Measurements from ENCODE around the gene CHRM5.

Gene CHRM5, protein sequence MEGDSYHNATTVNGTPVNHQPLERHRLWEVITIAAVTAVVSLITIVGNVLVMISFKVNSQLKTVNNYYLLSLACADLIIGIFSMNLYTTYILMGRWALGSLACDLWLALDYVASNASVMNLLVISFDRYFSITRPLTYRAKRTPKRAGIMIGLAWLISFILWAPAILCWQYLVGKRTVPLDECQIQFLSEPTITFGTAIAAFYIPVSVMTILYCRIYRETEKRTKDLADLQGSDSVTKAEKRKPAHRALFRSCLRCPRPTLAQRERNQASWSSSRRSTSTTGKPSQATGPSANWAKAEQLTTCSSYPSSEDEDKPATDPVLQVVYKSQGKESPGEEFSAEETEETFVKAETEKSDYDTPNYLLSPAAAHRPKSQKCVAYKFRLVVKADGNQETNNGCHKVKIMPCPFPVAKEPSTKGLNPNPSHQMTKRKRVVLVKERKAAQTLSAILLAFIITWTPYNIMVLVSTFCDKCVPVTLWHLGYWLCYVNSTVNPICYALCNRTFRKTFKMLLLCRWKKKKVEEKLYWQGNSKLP

GRCh38 chr15:33968224-33968623, at the start of gene CHRM5:
CHRM5 (plus strand) TSS chr15:33968497; CDS start chr15:34062718, 94,221 bp downstream.
- DNase-seq, result no peak

- DNase-seq, result no peak
Observed at GRCh38 chr15:33923446-33923845, 44.9 kb upstream of the CHRM5 start.

DNA sequence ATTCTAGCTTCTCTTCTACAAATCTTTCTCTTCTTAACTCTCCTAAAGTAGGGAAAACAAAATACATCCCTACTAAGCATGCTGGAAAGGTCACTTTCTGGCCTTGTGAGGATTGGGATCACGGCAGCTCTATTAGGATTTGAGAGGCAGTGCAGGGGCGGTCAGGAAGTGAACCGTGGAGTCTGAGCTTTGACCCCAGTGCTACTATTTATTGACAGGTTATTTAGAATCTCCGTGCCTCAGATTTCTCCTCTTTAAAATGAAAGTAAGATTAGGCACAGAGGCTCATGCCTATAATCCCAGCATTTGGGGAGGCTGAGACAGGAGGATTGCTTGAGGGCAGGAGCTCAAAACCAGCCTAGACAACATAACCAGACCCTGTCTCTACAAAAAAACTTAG, 42.0 kb upstream of the CHRM5 start:
- DNase-seq, result no peak

DNA sequence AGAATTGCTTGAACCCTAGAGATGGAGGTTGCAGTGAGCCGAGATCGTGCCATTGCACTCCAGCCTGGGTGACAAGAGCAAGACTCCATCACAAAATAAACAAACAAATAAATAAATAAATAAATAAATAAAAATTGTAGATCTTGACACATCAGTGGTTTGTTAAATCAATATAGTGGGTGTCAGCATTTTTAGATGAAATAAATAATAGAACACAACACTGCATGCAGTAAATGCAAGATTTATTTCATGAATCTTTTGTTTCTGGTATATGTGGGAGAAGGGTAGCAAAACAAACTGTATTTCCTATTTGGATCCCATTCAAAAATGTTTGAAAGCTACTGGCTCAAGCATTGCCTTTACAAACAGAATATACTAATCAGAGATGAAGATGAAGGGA, 35.6 kb upstream of the CHRM5 start:
- no peak for DNase-seq

GRCh38 chr15:33934396-33934795, 33.9 kb upstream of the CHRM5 start:
- no peak for DNase-seq

DNA sequence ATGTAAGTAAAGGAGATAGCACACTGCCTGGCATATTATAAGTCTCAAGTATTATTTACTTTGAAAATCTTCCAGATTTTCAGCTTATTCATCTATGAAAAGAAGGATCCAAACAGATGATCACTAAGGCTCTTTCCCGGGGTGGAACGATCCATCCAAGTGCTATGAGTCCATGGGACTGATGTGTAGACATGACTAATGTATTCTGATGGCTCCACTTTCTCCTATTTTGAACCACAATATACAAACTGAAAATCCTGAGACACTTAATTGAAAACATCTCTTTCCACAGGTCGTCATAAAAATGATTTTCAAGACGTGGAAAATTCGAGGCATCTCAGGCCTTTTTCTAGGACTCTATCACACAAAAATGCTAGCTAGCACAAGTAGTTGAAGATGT, 33.4 kb upstream of the CHRM5 start:
- no peak for DNase-seq

- DNase-seq, result no peak
Observed at GRCh38 chr15:33941279-33942063, 26.8 kb upstream of the CHRM5 start.

GRCh38 chr15:33946152-33946551, 22.1 kb upstream of the CHRM5 start:
- DNase-seq, result no peak

DNA sequence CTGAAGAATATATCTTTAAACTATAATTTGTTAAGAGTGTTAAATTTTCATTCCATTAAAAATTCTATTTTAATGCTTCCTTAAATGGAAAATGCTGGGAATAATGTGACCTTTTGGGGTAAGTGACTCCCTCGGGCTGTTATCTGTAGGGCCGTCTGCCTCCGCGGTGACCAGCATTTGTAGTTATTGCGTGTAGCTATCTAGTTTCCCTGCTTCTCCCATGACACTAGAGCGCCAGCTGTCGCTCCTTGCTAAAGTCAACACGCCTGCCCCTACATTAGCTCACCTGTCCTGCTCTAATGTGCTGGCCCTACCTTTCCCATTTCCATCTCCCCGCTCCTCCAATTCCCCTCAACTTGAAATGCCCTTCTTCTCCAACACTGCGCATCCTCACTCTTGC, 12.4 kb upstream of the CHRM5 start:
- no peak for DNase-seq

- no peak for DNase-seq
Observed at GRCh38 chr15:33956397-33956796, 11.9 kb upstream of the CHRM5 start.

- no peak for DNase-seq
Observed at GRCh38 chr15:33959844-33960548, 8.3 kb upstream of the CHRM5 start.

GRCh38 chr15:33960549-33960935, 7.8 kb upstream of the CHRM5 start:
- DNase-seq, result no peak

DNA sequence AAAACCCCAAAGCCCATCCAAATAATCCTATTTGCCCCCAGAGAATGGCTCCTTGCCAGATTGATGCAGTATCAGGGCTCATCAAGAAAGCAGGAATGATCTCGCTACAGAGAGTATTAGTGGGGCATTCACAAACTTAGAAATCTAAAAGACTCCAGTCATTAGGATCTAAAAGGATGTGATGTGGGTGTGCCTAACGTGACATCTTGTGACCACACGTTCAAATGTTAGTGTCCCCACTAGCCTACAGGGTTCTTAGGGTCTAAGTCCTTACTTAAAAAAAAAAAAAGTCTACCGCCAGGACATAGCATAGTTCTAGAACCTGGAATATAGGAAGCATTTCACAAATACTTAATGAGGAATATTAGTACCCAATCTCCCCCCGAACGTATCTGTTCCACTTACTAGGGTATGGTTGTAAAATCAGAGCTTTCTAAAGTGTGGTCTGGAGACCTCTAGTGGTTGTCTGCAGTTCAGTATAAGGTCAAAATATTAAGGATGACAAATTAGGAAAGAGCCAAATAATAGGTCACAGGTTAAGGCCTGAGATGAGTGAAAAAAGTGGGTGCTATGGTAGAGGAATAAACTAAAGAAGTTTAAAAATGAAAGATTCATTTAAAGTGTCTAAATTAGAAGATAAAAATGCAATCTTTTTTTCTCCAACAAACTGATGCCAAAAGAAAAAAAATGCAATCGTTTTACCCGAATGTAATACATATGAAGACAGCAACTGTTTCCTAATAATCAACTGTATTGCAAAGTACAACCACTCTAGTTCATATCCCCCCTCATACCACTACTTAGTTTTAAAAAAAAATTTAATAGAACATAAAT, 4.2 kb upstream of the CHRM5 start:
- DNase-seq, result no peak

GRCh38 chr15:33964665-33965040, 3.6 kb upstream of the CHRM5 start:
- no peak for DNase-seq

GRCh38 chr15:33968821-33969220, 524 bp downstream of the CHRM5 start:
- DNase-seq, result no peak

DNA sequence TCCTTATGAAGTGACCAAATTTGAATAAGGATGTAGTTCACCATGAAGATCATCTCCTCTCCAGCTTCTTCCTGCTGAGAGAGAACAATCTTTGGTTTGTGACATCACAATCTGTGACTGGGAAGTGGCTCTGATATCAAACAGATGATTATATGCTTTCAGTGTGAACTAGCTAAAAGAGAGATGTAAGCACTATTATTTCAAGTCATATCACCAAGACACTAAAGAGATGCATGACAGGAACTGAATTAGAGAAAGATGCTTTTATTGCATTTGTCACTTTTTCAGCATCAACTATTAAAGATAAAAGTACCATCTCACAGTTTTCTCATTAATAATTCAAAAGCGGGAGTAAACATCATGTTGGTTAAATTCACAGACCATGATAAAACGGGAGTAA, 3.5 kb downstream of the CHRM5 start:
- DNase-seq, result no peak

- no peak for DNase-seq
Observed at GRCh38 chr15:33975022-33975565, 6.8 kb downstream of the CHRM5 start.

DNA sequence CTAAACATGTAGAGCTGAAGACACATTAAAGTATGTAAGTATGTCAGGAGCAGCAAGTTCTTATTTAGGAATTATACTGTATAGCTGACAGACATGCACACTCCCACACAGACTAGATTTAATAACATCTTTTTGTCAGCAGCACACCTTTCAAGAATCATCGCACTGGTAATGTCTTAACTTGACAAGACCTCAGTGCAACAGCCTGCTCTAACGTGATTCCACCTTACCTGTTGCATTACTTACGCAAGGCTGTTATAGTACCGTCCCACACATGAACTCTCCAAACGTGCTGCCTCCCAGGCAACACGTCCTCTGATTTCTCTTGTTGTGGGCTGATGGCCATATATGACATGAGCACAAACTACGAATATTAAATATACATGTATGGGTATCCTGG, 11.9 kb downstream of the CHRM5 start:
- DNase-seq, result no peak

DNA sequence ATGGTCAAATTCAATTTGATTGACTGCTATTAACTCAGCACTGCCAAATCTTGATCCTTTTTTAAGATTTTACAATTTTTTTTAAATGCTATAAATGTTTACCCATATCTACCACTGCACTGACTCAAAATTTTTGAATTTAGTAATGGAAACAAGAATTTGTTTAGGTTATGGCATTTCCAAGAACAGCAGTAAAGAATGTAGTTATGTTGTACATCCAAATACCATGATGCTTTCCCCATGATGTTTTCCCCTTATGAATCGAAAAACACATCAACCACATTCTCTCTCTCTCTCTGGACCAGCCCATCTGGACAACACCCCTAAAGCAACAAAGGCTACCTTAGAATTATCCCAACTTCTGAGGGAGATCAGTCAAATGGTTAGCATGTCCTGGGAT, 14.2 kb downstream of the CHRM5 start:
- no peak for DNase-seq

DNA sequence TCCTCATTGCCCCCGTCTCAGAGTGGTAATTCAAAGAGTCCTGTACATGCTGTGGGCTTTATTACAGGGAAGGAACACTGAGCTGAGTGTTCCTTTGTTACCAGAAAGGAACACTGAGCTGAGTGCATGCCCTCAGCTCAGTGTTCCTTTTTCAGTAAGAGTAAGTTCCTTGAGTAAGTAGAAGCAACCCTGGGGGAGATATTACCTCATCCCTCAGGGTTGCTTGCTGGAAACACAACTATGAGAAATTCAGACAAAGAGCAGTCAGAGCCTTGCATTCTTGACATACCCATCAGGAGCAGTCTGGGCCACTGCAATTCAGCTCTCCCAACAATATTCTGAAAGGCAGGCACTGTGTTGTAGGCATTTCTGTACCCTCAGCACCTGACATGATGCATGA, 17.0 kb downstream of the CHRM5 start:
- DNase-seq, result no peak

DNA sequence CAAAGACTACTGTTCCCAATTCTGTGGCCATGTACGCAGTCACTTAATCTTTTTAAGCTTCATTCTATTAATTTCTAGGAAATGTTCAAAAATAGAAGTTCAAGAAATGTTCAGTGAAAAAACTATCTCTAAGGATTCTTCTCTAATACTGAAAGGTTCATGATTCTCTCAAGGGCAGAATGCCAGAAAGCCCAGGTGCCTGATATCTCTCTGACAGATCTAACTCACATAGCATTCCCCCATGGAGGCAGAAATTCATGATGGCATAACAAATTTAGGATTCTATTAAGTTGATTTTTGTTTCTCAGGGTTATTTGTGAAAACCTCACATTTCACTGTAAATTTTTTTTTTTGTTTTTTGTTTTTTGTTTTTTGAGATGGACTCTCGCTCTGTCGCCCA, 17.5 kb downstream of the CHRM5 start:
- no peak for DNase-seq

DNA sequence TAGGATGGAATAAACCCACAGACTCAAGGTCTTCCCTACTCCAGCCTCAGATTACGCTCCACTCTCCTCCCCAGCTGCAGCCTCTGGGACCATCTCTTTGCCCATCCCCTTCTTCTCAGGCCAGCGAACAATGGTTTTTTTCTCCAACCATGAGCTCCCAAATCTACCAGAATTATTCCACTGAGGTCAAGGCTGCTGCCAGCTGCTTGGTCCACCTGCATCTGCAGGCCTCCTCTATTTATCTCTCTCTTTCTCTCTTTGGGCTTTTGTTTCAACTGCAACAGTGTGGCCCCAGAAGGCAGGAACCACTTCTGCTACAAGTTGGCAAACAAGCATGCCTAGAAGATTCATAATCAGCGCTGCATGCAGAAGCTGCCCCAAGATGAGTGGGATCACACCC, 19.1 kb downstream of the CHRM5 start:
- DNase-seq, result no peak
